ENCODE results near the gene PNCK.

The PNCK gene

DNA sequence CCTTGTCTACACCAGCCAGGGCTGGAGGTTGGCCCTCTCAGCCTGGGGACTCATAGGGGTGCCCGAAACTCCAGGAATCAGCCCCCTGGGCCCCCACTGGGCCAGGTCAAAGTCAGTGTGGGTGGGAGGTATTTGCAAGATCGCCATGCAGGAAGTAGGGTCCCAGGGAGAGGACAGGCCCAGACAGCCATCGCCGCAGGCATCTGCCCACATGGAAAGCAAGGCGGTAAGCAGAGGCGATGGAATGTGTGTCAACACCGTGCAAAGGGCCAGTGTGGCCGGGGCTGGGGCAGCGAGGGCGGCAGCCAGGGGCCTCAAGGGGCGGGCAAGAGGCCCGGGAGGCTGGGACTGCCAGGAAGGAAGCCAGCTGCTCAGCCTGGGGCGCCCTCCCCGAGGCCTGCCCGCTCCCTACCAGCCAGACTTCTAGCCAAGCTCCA, 45.9 kb downstream of the PNCK start:
- TF ChIP-seq, protein P1, sequence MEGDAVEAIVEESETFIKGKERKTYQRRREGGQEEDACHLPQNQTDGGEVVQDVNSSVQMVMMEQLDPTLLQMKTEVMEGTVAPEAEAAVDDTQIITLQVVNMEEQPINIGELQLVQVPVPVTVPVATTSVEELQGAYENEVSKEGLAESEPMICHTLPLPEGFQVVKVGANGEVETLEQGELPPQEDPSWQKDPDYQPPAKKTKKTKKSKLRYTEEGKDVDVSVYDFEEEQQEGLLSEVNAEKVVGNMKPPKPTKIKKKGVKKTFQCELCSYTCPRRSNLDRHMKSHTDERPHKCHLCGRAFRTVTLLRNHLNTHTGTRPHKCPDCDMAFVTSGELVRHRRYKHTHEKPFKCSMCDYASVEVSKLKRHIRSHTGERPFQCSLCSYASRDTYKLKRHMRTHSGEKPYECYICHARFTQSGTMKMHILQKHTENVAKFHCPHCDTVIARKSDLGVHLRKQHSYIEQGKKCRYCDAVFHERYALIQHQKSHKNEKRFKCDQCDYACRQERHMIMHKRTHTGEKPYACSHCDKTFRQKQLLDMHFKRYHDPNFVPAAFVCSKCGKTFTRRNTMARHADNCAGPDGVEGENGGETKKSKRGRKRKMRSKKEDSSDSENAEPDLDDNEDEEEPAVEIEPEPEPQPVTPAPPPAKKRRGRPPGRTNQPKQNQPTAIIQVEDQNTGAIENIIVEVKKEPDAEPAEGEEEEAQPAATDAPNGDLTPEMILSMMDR (IDR thresholded peaks at IDR 0.05; ENCODE audit: insufficient read depth, low read length, poor library complexity, severe bottlenecking), result no peak
- no peak for DNase-seq (ENCODE audit: extremely low read depth, insufficient read length)
- H3K36me3 ChIP-seq (ENCODE audit: control insufficient read depth, insufficient read depth, low read length), result no peaks in the 10 kb centered on the region
- H3K4me3 ChIP-seq (replicated peaks; ENCODE audit: low read depth, low read length), result no peak overlapping the region
- no peaks in the 10 kb centered on the region for H3K27me3 ChIP-seq (replicated peaks; ENCODE audit: control insufficient read depth, insufficient read depth, low read length)

DNA sequence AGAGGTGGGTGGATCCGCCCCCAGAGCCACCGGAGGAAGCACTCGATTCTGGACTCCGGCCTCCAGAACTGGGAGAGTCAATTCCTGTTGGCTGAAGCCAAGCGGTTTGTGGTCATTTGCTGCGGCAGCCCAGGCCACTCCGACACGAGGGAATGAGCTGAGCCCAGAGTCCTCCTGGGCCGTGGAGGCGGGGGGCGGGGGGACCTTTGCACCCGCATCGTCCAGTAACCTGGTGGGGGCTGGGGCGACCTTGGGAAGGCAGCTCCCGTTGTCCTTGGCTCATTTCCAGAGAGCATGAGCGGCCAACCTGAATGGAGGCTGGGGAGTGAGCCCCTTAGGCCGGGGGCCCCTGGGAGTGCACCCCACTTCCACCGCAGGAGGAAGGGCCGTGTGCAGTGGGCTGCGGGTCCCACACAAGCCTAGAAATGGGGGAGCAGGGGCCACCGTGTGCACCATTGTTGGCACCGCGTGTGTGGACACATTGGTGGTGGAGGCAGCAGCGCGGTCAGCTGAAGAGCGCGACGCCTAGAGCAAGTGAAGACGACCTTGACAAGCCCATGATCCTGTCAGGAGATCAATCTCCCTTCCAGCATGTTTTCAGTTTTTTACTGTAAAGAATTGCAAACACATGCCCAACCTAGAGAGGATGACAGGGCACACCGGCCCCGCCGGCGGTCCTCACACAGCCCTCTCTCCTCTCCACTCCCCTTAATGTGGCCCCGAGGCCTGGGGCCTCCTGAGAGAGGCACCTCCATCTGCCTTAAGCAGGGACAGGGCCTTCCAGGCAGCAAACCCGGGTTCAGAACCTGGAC, 46.5 kb downstream of the PNCK start:
- TF ChIP-seq, protein P1 (IDR thresholded peaks at IDR 0.05; ENCODE audit: insufficient read depth, low read length, poor library complexity, severe bottlenecking), result no peak
- Histone ChIP-seq H3K4me3 (replicated peaks; ENCODE audit: low read depth, low read length) (no peak overlapping the region), H3K27me3 (replicated peaks; ENCODE audit: control insufficient read depth, insufficient read depth, low read length) (no peaks in the 10 kb centered on the region)

DNA sequence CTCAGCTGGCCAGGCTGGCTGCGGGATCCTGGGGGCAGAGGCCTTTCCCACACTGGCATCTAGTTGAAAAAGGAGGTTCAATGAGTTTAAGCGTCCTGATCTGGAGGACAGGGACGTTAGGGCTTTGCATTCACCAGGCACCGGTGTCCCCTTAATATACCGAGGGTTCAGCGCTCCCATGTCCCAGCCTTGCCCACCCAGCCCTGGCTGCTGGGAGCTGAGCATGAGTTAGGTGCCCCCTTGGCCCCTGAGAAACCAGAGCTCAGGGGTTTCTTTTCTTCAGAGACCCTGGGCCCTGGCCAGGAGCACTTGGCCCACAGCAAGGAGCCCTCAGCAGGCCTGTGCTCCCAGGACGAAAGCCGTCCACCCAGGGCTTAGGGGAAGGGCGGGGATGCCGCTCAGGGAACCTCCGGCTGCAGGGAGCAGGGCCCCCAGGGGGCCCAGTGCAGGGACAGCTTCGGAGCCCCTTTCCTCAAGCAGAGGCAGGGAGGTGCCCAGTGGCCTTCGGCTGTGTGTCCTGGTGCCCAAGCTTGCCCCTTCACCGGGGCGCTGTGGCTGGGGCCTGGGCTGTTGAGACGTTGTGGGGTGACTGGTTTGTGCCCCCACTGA, 47.5 kb downstream of the PNCK start:
- no peaks in the 10 kb centered on the region for H3K36me3 ChIP-seq (ENCODE audit: control insufficient read depth, insufficient read depth, low read length)
- TF ChIP-seq, protein P1 (IDR thresholded peaks at IDR 0.05; ENCODE audit: insufficient read depth, low read length, poor library complexity, severe bottlenecking), result no peak
- no peaks in the 10 kb centered on the region for H3K27me3 ChIP-seq (replicated peaks; ENCODE audit: control insufficient read depth, insufficient read depth, low read length)
- no peak overlapping the region for H3K4me3 ChIP-seq (replicated peaks; ENCODE audit: low read depth, low read length)
- DNase-seq (ENCODE audit: extremely low read depth, insufficient read length), result no peak

More for the DNA sequence above, 46.5 kb downstream of the PNCK start:
- H3K36me3 ChIP-seq (ENCODE audit: control insufficient read depth, insufficient read depth, low read length), result no peaks in the 10 kb centered on the region
- no peak for DNase-seq (ENCODE audit: extremely low read depth, insufficient read length)

DNA sequence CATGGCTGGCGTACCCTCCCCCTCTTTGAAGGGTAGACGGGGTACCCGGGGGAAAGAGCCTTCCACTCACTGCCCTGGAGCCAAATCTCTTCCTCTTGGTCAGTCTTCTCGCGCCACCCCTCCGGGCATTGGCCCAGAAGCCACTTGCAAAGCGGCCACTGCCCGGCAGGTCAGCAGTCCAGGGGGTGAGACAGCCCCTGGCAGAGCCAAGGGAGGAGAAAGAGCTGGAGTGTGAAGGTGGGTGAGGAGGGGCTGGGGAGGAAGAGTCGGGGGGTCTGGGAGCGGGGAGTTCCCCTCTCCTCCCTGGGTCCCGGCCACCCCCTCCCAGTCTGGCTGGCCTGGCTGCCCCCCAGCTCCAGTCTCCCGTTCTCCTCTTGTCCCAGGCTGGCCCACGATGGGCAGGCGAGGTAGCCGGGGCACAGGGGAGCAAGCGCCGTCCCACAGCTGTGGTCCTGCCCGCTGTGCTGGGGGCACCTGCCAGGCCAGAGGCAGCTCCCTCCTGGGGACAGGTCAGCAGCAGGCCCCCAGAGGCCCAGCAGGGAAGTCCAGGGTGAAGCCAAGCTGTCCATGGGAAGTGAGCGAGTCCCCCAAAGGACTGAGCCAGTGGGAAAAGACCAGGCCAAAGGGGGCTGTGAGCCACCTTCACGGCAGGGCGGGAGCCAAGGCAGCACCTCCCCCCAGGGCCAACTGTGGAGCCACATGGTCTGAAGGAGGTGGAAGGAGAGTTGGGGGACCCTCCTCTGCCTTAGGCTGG, 48.2 kb downstream of the PNCK start:
- no peak for DNase-seq (ENCODE audit: extremely low read depth, insufficient read length)
- Histone ChIP-seq H3K36me3 (ENCODE audit: control insufficient read depth, insufficient read depth, low read length) (no peaks in the 10 kb centered on the region), H3K27me3 (replicated peaks; ENCODE audit: control insufficient read depth, insufficient read depth, low read length) (no peaks in the 10 kb centered on the region)

More for the DNA sequence above, 48.2 kb downstream of the PNCK start:
- H3K4me3 ChIP-seq (replicated peaks; ENCODE audit: low read depth, low read length), result no peak overlapping the region
- TF ChIP-seq, protein P1 (IDR thresholded peaks at IDR 0.05; ENCODE audit: insufficient read depth, low read length, poor library complexity, severe bottlenecking), result no peak

Measured in GM06990 (cell line).